ENCODE measurements around the gene TMED4.

DNA sequence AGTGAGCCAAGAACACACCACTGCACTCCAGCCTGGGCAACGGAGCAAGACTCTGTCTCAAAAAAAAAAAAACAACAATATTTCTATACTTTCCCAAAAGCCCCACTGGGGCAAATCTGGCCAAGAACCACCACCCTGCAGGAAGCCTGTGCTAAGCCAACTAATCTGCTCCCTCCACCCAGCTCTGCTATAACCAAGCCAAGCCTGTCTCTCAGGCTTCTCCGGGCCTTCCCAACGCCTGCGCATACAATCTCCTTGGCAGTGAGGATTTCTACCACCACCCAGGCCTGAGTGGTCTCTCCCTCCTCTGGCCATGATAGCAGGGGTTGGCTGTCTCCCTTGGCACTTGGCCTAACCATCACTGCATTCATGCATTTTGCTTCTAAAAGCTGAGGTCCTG is 22.5 kb downstream of the TMED4 start:
- TF ChIP-seq, protein P1, sequence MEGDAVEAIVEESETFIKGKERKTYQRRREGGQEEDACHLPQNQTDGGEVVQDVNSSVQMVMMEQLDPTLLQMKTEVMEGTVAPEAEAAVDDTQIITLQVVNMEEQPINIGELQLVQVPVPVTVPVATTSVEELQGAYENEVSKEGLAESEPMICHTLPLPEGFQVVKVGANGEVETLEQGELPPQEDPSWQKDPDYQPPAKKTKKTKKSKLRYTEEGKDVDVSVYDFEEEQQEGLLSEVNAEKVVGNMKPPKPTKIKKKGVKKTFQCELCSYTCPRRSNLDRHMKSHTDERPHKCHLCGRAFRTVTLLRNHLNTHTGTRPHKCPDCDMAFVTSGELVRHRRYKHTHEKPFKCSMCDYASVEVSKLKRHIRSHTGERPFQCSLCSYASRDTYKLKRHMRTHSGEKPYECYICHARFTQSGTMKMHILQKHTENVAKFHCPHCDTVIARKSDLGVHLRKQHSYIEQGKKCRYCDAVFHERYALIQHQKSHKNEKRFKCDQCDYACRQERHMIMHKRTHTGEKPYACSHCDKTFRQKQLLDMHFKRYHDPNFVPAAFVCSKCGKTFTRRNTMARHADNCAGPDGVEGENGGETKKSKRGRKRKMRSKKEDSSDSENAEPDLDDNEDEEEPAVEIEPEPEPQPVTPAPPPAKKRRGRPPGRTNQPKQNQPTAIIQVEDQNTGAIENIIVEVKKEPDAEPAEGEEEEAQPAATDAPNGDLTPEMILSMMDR (conservative IDR thresholded peaks at IDR 0.05; ENCODE audit: low read length) = no peak
- no peak for TF ChIP-seq EZH2phosphoT487 (IDR thresholded peaks at IDR 0.05; ENCODE audit: borderline replicate concordance, low read depth, low read length)
